Fibroblast of pulmonary artery (primary cell): ENCODE data around the gene NYNRIN.

Experiments
- DNase-seq: peaks from one replicate; pipeline ENCODE4 v3.0.0-alpha.2; 2010; ENCODE audit warnings: low read depth
- H3K4me3 ChIP-seq: replicated peaks from 2 replicates; pipeline ENCODE4 v1.5.1; 2011; ENCODE audit warnings: low read depth, mild to moderate bottlenecking, control low read depth, low read length, moderate library complexity
- TF ChIP-seq, protein P1 (sequence below): IDR thresholded peaks from 2 replicates; pipeline ENCODE4 v1.5.1; 2011; ENCODE audit warnings: mild to moderate bottlenecking, control low read depth, low read length, inconsistent platforms; ENCODE audit errors: missing control alignments

The NYNRIN gene

DNA sequence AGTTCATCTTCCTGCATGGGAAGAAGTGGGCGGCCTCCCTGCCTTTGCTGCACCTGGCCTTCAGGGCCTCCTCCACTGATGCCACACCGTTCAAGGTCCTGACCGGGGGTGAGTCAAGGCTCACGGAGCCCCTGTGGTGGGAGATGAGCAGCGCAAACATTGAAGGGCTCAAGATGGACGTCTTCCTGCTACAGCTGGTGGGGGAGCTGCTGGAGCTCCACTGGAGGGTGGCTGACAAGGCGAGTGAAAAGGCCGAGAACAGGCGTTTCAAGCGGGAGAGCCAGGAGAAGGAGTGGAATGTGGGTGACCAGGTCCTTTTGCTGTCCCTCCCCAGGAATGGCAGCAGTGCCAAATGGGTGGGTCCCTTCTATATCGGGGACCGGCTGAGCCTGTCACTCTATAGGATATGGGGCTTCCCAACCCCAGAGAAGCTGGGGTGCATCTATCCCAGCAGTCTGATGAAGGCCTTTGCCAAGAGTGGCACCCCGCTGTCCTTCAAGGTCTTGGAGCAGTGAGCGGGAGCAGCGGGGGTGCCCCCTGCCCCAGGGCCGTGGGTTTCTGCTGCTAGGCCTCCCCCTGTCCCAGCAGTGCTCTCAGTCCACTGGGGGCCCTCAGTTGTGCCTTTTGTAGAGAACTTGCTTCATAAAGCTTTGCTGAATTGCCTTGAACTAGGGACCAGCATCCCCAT lies 18.3 kb downstream of the NYNRIN start:
- no peak overlapping the region for H3K4me3 ChIP-seq
- DNase-seq = no peak
- TF ChIP-seq, protein P1, sequence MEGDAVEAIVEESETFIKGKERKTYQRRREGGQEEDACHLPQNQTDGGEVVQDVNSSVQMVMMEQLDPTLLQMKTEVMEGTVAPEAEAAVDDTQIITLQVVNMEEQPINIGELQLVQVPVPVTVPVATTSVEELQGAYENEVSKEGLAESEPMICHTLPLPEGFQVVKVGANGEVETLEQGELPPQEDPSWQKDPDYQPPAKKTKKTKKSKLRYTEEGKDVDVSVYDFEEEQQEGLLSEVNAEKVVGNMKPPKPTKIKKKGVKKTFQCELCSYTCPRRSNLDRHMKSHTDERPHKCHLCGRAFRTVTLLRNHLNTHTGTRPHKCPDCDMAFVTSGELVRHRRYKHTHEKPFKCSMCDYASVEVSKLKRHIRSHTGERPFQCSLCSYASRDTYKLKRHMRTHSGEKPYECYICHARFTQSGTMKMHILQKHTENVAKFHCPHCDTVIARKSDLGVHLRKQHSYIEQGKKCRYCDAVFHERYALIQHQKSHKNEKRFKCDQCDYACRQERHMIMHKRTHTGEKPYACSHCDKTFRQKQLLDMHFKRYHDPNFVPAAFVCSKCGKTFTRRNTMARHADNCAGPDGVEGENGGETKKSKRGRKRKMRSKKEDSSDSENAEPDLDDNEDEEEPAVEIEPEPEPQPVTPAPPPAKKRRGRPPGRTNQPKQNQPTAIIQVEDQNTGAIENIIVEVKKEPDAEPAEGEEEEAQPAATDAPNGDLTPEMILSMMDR = no peak

DNA sequence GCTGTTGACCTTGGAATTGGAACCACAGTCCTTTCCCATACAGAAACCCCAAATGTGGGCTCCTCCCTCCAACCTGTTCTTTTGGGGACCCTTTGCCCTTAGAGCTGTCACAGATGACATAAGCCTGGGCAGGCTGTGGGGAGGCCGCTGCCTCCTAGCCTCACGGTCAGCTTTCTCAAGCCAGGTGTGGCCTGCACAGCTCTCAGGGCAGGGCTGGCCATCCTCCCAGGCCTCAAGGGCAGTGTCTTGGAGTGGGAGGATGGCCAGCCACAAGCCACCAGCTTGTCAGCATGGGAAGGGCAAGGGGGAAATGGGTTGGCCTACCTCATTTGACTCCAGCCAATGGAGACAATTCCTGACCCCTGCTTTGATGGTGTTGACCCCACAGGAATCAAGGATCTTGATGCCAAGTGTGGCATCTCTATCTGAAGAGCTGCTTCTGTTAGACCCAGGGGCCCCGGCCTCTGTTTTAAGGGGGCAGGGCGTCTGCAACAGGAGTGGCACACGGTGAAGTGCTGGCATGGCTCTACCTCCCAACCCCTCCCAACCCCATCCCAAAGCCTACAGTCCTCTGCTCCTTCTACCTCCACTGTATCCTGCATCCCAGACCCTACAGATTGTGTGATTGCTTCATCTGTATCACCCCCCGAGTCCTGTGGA lies 19.2 kb downstream of the NYNRIN start:
- no peak for DNase-seq
- no peak overlapping the region for H3K4me3 ChIP-seq
- TF ChIP-seq, protein P1 = no peak

DNA sequence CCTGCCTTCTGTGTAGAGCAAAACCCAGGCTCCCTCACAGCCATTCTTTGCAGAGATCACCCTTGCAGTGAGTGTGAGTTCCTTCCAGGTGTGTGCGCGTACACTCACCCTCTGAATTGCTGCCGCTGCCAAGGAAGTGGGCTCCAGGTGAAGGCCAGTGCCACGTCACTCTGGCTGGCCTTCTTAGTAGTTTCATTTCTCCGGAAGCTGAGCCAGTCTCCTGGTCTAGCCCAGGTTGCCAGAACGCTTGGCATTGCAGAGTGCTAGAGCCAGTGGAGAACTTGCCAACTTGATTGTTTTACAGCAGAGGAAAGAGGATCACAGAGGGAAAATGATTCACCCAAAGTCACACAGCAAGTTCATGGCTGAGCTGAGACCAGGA lies 19.7 kb downstream of the NYNRIN start:
- TF ChIP-seq, protein P1 = no peak
- DNase-seq = peak; percentile 40
- no peak overlapping the region for H3K4me3 ChIP-seq

DNA sequence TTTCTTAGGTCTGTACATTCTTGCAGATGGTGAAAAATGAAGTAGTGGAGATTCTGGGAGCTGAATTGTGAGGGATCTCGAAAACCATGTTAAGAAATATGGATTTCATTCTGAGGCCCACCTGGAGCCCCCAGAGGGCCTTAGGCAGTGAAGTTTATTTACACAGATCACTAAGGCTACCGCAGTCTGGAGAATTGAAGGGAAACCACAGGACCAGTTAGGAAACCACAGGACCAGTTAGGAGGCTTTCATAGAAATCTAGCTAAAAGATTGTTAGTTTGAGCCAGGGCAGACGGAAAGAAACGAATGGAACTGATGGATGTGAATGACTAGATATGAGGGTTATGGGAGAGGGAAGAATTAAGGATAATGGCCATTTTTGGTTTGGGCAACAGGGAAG lies 23.5 kb downstream of the NYNRIN start:
- DNase-seq = no peak
- no peak overlapping the region for H3K4me3 ChIP-seq
- TF ChIP-seq, protein P1 = no peak

DNA sequence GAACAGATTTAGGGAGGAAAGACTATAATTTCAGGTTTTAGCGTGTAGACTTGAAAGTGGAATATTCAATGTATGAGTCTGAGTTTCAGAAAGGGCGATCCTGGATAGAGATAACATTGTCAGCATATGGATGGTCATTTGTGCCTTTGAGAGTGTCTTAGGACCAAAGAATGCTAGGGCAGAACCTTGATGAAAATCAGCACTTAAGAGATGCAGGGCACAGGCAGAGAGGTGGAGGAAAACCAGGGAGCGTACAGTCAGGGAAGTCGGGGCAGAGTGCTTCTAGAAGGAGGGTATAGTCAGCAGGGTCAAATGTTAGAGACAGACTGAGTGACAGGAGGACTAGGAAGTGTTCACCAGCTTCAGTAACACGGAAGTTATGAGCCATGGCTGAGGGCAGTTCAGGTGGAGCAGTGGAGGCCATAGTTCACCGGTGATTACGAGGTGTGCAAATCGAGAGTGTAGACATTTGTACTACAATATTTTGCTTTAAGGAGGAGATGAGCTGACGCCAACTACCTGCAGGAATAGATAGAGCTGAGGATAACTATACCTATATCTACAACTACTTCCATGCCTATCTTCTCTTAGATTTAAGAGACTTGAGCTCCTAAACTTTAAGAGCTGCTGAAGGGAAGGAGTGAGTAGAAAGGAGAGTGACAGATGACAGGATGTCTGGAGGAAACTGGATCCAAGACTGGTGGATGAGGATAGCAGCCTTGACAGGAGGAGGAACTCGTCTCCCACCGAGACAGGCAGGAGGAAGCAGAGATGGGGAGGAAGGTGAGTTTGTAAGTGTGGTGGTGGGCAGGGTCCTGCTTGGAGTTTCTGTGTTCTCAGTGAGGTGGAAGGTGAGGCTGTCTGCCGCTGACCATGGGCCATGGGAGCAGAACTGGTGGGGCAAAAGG lies 24.1 kb downstream of the NYNRIN start:
- H3K4me3 ChIP-seq = no peak overlapping the region
- TF ChIP-seq, protein P1 = no peak
- DNase-seq = no peak

DNA sequence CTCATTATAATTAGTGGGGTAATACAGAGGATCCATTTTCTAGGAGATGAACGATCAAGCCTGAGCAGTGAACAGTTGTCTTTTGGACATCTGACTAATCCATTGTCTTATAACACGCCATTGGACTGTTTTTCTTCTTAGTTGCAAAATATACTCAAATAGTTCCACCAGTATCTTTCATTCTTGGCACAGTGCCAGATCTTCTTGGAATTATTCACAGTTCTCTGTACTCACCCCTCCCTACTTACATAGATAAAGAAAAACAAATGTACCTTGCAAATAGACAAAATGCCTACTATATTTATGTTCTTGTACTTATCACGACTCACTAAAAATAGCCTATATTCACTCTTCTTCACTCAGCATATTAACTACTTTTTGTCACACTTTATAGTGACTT lies 26.9 kb downstream of the NYNRIN start:
- H3K4me3 ChIP-seq = no peak overlapping the region
- TF ChIP-seq, protein P1 = no peak
- DNase-seq = peak; percentile 91
